ENCODE measurements around the gene AKAP13.

Gene AKAP13

GRCh38 chr15:85444122-85444745 is 63.8 kb downstream of the AKAP13 start:
- H3K36me3 Mint-ChIP-seq = peaks cover 12% of the 10 kb centered on the region
- ATAC-seq (ENCODE audit: low read depth) (no peak), DNase-seq (ENCODE audit: low spot score in 2 of 2) (no peak)
- peaks cover 55% of the 10 kb centered on the region for H3K4me1 Mint-ChIP-seq
- H3K9me3 Mint-ChIP-seq = peaks cover 5% of the 10 kb centered on the region
- H3K27me3 Mint-ChIP-seq = no peaks in the 10 kb centered on the region
- H3K4me3 Mint-ChIP-seq = no peak overlapping the region
- H3K27ac Mint-ChIP-seq = peak overlapping the region; percentile 95

DNA sequence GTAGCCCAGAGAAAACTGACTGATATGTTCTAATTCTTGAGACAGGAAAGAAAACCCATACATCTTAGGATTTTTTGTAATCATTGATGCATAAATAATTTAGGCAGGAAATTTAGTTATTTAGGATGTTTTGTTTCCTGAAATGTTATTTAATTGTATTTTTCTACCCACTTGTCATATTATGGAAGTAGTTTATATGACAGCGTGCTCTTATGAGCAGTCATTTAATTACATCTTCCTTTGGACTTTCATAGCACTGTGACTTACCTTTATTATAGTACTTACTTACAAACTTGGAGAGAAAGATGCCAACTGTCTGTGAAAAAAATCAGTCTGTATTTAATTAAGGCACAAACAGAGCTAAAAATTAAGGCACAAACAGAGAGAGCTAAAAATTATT is 65.0 kb downstream of the AKAP13 start:
- Mint-ChIP-seq H3K4me1 (peaks cover 60% of the 10 kb centered on the region), H3K36me3 (peaks cover 22% of the 10 kb centered on the region), H3K9me3 (peaks cover 9% of the 10 kb centered on the region), H3K27me3 (no peaks in the 10 kb centered on the region), H3K4me3 (no peak overlapping the region), H3K27ac (peak overlapping the region; percentile 95)
- DNase-seq (ENCODE audit: low spot score in 2 of 2) (no peak), ATAC-seq (ENCODE audit: low read depth) (no peak)

- Mint-ChIP-seq H3K4me3 (peak overlapping the region; percentile 22), H3K9me3 (peaks cover 9% of the 10 kb centered on the region), H3K4me1 (peaks cover 83% of the 10 kb centered on the region), H3K36me3 (peaks cover 27% of the 10 kb centered on the region), H3K27ac (peak overlapping the region; percentile 99), H3K27me3 (no peaks in the 10 kb centered on the region)
- ATAC-seq (ENCODE audit: low read depth) (no peak), DNase-seq (ENCODE audit: low spot score in 2 of 2) (no peak)
Measured at GRCh38 chr15:85451099-85451700, 70.8 kb downstream of the AKAP13 start.

GRCh38 chr15:85452436-85452835 is 72.0 kb downstream of the AKAP13 start:
- no peak for ATAC-seq (ENCODE audit: low read depth)
- Mint-ChIP-seq H3K27me3 (no peaks in the 10 kb centered on the region), H3K4me3 (peak overlapping the region; percentile 57), H3K9me3 (peaks cover 8% of the 10 kb centered on the region), H3K36me3 (peaks cover 25% of the 10 kb centered on the region), H3K4me1 (peaks cover 87% of the 10 kb centered on the region), H3K27ac (peak overlapping the region; percentile 99)
- DNase-seq (ENCODE audit: low spot score in 2 of 2) = no peak

DNA sequence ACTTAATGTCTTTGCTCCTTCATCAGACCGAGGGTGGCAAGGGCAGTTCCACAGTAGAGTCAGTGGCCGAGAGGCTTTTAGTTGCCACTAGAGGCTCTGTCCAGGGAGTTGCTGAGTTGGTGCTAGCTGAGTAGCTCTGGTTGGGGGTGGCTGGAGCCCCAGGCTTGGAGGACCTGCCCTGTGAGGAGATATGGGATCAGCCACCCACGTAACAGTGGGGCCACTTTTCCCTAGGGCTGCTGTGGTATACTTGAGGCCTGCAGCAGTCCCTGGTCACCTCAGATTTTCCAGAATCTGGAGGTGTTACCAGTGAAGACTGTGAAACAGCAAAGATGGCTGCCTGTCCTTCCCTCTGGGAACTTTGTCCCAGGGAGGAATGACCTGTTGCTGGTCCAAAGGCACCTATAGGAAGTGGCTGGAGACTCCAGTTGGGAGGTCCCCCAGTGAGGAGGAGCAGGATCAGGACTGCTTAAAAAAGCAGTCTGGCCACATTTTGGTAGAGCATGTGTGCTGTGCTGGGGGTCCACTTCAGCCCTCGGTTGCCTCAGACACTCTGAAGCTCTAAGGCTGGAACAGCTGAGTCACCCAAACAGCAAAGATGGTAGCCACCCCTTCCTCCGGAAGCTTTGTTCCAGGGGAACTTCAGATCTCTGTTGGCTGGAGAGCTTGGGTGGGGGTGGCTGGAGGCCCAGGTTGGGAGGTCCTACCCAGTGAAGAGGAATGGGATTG is 72.9 kb downstream of the AKAP13 start:
- H3K4me1 Mint-ChIP-seq = peaks cover 82% of the 10 kb centered on the region
- no peak for DNase-seq (ENCODE audit: low spot score in 2 of 2)
- H3K27me3 Mint-ChIP-seq = no peaks in the 10 kb centered on the region
- H3K4me3 Mint-ChIP-seq = peak overlapping the region; percentile 57
- no peak for ATAC-seq (ENCODE audit: low read depth)
- peaks cover 21% of the 10 kb centered on the region for H3K36me3 Mint-ChIP-seq
- peaks cover 6% of the 10 kb centered on the region for H3K9me3 Mint-ChIP-seq
- H3K27ac Mint-ChIP-seq = peak overlapping the region; percentile 99

DNA sequence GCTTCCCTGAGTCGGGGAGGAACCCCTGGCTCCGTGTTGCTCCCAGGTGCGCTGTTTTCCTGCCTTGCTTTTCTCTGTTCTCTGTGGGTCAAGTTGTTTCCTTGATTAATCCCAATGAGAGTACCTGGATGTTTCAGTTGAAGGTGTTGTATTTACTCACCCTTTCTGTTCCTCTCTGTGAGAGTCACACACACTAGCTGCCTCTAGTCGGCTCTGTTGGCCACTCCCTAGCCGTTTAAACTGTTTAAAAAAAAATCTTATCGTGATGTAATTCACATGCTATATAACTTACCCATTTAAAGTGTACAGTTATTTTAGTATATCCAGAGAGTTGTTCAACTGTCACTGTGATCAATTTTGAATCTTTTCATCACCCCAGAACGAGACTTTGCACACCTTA is 74.0 kb downstream of the AKAP13 start:
- ATAC-seq (ENCODE audit: low read depth) (no peak), DNase-seq (ENCODE audit: low spot score in 2 of 2) (no peak)
- Mint-ChIP-seq H3K27me3 (no peaks in the 10 kb centered on the region), H3K36me3 (peaks cover 23% of the 10 kb centered on the region), H3K4me1 (peaks cover 80% of the 10 kb centered on the region), H3K4me3 (no peak overlapping the region), H3K9me3 (peaks cover 6% of the 10 kb centered on the region), H3K27ac (peak overlapping the region; percentile 99)

DNA sequence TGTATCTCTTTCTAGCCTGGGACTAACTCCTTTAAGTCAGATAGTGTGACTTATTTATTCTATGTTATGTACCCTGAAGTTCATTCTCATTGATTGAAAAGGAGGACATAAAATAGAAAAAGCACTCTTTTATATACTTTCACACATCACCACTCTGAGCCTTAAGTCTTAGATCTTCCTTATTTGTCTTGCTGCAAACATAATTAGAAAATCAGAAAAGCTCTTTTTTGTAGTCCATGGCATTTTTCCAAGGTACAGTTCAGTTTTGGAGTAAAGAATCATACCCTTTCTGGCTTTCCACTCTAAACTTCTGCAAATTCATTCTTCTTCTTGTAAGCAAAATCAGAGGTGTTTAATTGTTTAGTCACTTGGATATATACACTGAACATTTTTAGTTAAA is 75.5 kb downstream of the AKAP13 start:
- no peak for ATAC-seq (ENCODE audit: low read depth)
- DNase-seq (ENCODE audit: low spot score in 2 of 2) = no peak
- H3K4me3 Mint-ChIP-seq = no peak overlapping the region
- no peaks in the 10 kb centered on the region for H3K9me3 Mint-ChIP-seq
- H3K4me1 Mint-ChIP-seq = peaks cover 82% of the 10 kb centered on the region
- peak overlapping the region; percentile 99 for H3K27ac Mint-ChIP-seq
- peaks cover 15% of the 10 kb centered on the region for H3K36me3 Mint-ChIP-seq
- H3K27me3 Mint-ChIP-seq = no peaks in the 10 kb centered on the region

DNA sequence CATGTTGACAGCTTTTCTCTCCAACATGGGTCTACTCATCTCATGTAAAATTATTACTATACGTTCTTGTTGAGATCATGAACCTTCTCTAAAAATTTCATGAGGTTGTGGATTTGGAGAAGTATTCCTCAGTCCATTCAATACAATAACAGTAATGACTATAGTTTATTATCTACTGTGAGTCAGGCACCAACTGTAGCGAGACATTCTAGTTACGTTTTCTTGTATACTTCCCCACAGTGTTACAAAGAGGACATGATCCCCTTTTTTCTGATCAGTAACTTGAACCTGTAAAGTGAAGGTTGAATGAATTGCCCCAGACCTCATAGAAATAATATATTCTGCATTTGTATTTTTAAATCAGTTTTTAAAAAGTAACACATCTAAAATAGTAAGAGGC is 76.4 kb downstream of the AKAP13 start:
- peaks cover 10% of the 10 kb centered on the region for H3K36me3 Mint-ChIP-seq
- no peaks in the 10 kb centered on the region for H3K9me3 Mint-ChIP-seq
- no peaks in the 10 kb centered on the region for H3K27me3 Mint-ChIP-seq
- H3K4me3 Mint-ChIP-seq = peak overlapping the region; percentile 72
- ATAC-seq (ENCODE audit: low read depth) (peak; percentile 59), DNase-seq (ENCODE audit: low spot score in 2 of 2) (no peak)
- peaks cover 77% of the 10 kb centered on the region for H3K4me1 Mint-ChIP-seq
- H3K27ac Mint-ChIP-seq = peak overlapping the region; percentile 99

- Mint-ChIP-seq H3K4me3 (peak overlapping the region; percentile 72), H3K9me3 (no peaks in the 10 kb centered on the region), H3K27ac (peak overlapping the region; percentile 99), H3K27me3 (no peaks in the 10 kb centered on the region), H3K4me1 (peaks cover 76% of the 10 kb centered on the region), H3K36me3 (peaks cover 14% of the 10 kb centered on the region)
- DNase-seq (ENCODE audit: low spot score in 2 of 2) (peak; percentile 37 to 59), ATAC-seq (ENCODE audit: low read depth) (peak; percentile 83)
Measured at GRCh38 chr15:85457392-85457968, 77.1 kb downstream of the AKAP13 start.

GRCh38 chr15:85458764-85459163 is 78.4 kb downstream of the AKAP13 start:
- H3K9me3 Mint-ChIP-seq = no peaks in the 10 kb centered on the region
- H3K36me3 Mint-ChIP-seq = peaks cover 14% of the 10 kb centered on the region
- H3K27ac Mint-ChIP-seq = peak overlapping the region; percentile 86
- no peaks in the 10 kb centered on the region for H3K27me3 Mint-ChIP-seq
- peak overlapping the region; percentile 30 for H3K4me3 Mint-ChIP-seq
- DNase-seq (ENCODE audit: low spot score in 2 of 2) (no peak), ATAC-seq (ENCODE audit: low read depth) (no peak)
- peaks cover 72% of the 10 kb centered on the region for H3K4me1 Mint-ChIP-seq

GRCh38 chr15:85462029-85462428 is 81.6 kb downstream of the AKAP13 start:
- Mint-ChIP-seq H3K4me1 (peaks cover 56% of the 10 kb centered on the region), H3K36me3 (peaks cover 15% of the 10 kb centered on the region), H3K4me3 (no peak overlapping the region), H3K9me3 (no peaks in the 10 kb centered on the region), H3K27ac (peak overlapping the region; percentile 63), H3K27me3 (no peaks in the 10 kb centered on the region)
- ATAC-seq (ENCODE audit: low read depth) (no peak), DNase-seq (ENCODE audit: low spot score in 2 of 2) (no peak)

DNA sequence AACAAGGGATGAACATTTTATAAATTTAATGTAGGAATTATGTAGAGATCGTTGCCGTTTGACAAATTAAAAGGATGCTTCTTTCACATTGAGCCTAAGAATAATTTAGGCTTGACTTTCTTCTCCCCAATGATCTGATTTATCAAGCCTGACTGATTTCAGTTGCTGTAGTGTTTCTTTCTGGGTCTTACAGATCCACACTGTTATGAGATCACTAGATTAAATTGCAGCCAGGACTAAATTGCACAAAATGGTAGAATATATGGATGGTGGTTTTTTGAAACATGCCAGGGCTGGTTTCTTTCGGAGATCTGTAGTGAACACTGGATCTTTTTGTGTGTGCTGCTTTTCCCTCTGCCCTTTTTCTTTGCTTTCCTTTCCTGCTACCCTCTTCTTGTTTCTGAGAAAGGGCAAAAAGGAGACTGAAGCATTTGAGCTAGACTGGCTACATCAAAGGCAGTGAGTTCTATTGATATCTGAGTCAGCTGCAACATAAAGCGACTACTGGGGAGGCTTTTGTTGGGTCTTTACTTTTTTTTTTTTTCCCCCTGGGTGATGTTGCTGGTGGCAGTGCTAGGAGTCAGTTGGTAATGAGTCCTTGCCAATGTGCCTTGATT is 83.0 kb downstream of the AKAP13 start:
- H3K27me3 Mint-ChIP-seq = no peaks in the 10 kb centered on the region
- DNase-seq (ENCODE audit: low spot score in 2 of 2) (no peak), ATAC-seq (ENCODE audit: low read depth) (no peak)
- H3K27ac Mint-ChIP-seq = peak overlapping the region; percentile 52
- peaks cover 13% of the 10 kb centered on the region for H3K36me3 Mint-ChIP-seq
- no peaks in the 10 kb centered on the region for H3K9me3 Mint-ChIP-seq
- H3K4me1 Mint-ChIP-seq = peaks cover 63% of the 10 kb centered on the region
- H3K4me3 Mint-ChIP-seq = no peak overlapping the region

GRCh38 chr15:85463976-85464375 is 83.6 kb downstream of the AKAP13 start:
- no peaks in the 10 kb centered on the region for H3K27me3 Mint-ChIP-seq
- peaks cover 60% of the 10 kb centered on the region for H3K4me1 Mint-ChIP-seq
- peaks cover 10% of the 10 kb centered on the region for H3K36me3 Mint-ChIP-seq
- H3K27ac Mint-ChIP-seq = peak overlapping the region; percentile 52
- H3K9me3 Mint-ChIP-seq = no peaks in the 10 kb centered on the region
- DNase-seq (ENCODE audit: low spot score in 2 of 2) (no peak), ATAC-seq (ENCODE audit: low read depth) (no peak)
- H3K4me3 Mint-ChIP-seq = peak overlapping the region; percentile 1

GRCh38 chr15:85464471-85464870 is 84.1 kb downstream of the AKAP13 start:
- Mint-ChIP-seq H3K9me3 (no peaks in the 10 kb centered on the region), H3K27me3 (no peaks in the 10 kb centered on the region), H3K36me3 (peaks cover 9% of the 10 kb centered on the region), H3K4me1 (peaks cover 58% of the 10 kb centered on the region), H3K27ac (peak overlapping the region; percentile 52), H3K4me3 (no peak overlapping the region)
- no peak for DNase-seq (ENCODE audit: low spot score in 2 of 2)
- no peak for ATAC-seq (ENCODE audit: low read depth)

All from memory B cell (primary cell).